ENCODE data around the gene SASS6. TPM values are rescaled to one million over a fixed set of nuclear protein-coding genes. Genes with fewer than 3 reads are reported as not detected.
A peak's percentile ranks its signal among the peaks of the same experiment; 100 is the strongest.

The SASS6 gene
- total RNA-seq, 1 experiment from 2014 or later = 9.0 TPM

GRCh38 chr1:100036718-100037655 lies 95.7 kb downstream of the SASS6 start:
- no peaks in the 10 kb centered on the region for H3K36me3 ChIP-seq (ENCODE audit: low read depth, low read length)
- peak overlapping the region; percentile 81 for H3K27ac ChIP-seq (ENCODE audit: low read length)
- TF ChIP-seq EZH2phosphoT487 (IDR thresholded peaks at IDR 0.05; ENCODE audit: borderline replicate concordance, low read length) = no peak
- no peak for TF ChIP-seq EZH2 (IDR thresholded peaks at IDR 0.05; ENCODE audit: low read length, unreplicated experiment)
- no peak for TF ChIP-seq CTCF (conservative IDR thresholded peaks at IDR 0.05; ENCODE audit: low read depth, low read length)
- peak overlapping the region; percentile 98 for H3K9ac ChIP-seq (ENCODE audit: low read length)
- H3K4me2 ChIP-seq (ENCODE audit: low read length) = peak overlapping the region; percentile 92
- no peaks in the 10 kb centered on the region for H3F3A ChIP-seq (ENCODE audit: low read length, unreplicated experiment)
- CTCF ChIA-PET = no interaction called here
- ATAC-seq (peak; percentile 1; the same call in 1 of the 2 replicates), DNase-seq (peak; percentile 70)
- H2AFZ ChIP-seq (ENCODE audit: low read length) = peak overlapping the region; percentile 55
- H3K79me2 ChIP-seq (ENCODE audit: low read length) = peaks cover 57% of the 10 kb centered on the region
- peaks cover 31% of the 10 kb centered on the region for H4K20me1 ChIP-seq (ENCODE audit: low read length)
- intact Hi-C loops (cut with micrococcal nuclease) = loop anchor here (2.0 kb wide), 1 partner anchor 66 kb away; no protein-coding TSS in a partner anchor
- H3K9me3 ChIP-seq (ENCODE audit: low read length) = no peaks in the 10 kb centered on the region
- BruUV-seq (replicated peaks) = TSS peak; percentile 90
- POLR2A ChIA-PET (ENCODE audit: unreplicated experiment) = interaction anchor here (0.5 kb wide), 1 partner anchor 11 kb away, joined by 3 read pairs; no protein-coding TSS in a partner anchor
- H3K9me2 ChIP-seq (replicated peaks; ENCODE audit: low read length) = no peaks in the 10 kb centered on the region
- H3K4me1 ChIP-seq (ENCODE audit: insufficient read depth, low read length) = peaks cover 20% of the 10 kb centered on the region
- H3K4me3 ChIP-seq (ENCODE audit: low read length) = peak overlapping the region; percentile 77
- H3K27me3 ChIP-seq (ENCODE audit: low read length) = no peaks in the 10 kb centered on the region

DNA sequence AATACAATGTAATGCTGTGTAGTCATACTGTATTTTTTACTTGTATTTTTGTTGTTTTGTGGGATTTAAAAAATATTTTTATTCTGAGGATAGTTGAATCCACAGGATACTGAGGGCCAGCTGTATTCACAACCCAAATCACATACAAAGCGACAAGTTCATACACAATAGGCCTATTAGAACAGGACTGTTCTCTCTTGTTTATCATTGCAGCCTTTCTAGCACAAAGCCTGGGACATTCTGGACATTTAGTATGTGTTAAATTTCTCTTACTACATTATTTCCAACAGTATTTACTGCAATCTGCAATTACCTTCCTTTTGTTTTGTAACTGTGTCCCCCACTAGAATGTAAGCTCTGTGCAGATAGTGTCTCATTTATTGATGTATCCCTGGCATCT lies 97.5 kb downstream of the SASS6 start:
- CTCF ChIA-PET = no interaction called here
- H3K4me1 ChIP-seq (ENCODE audit: insufficient read depth, low read length) = peaks cover 18% of the 10 kb centered on the region
- POLR2A ChIA-PET (ENCODE audit: unreplicated experiment) = no interaction called here
- no peaks in the 10 kb centered on the region for H3K36me3 ChIP-seq (ENCODE audit: low read depth, low read length)
- H3K9me2 ChIP-seq (replicated peaks; ENCODE audit: low read length) = no peaks in the 10 kb centered on the region
- H3K79me2 ChIP-seq (ENCODE audit: low read length) = peaks cover 39% of the 10 kb centered on the region
- BruUV-seq (replicated peaks) = no TSS peak
- ATAC-seq (no peak), DNase-seq (no peak)
- no peak overlapping the region for H3K4me3 ChIP-seq (ENCODE audit: low read length)
- H3K4me2 ChIP-seq (ENCODE audit: low read length) = 0 out of 2 replicates have a peak overlapping the region, but pooled peaks have one; percentile 4
- H3K9me3 ChIP-seq (ENCODE audit: low read length) = no peaks in the 10 kb centered on the region
- no peaks in the 10 kb centered on the region for H3K27me3 ChIP-seq (ENCODE audit: low read length)
- peaks cover 15% of the 10 kb centered on the region; the same call in 1 of the 2 replicates for H4K20me1 ChIP-seq (ENCODE audit: low read length)
- no peak overlapping the region for H3K9ac ChIP-seq (ENCODE audit: low read length)
- no peaks in the 10 kb centered on the region for H3F3A ChIP-seq (ENCODE audit: low read length, unreplicated experiment)
- intact Hi-C loops (cut with micrococcal nuclease) = no loop called here
- H2AFZ ChIP-seq (ENCODE audit: low read length) = no peak overlapping the region
- H3K27ac ChIP-seq (ENCODE audit: low read length) = no peak overlapping the region
- TF ChIP-seq CTCF (conservative IDR thresholded peaks at IDR 0.05; ENCODE audit: low read depth, low read length) = no peak
- no peak for TF ChIP-seq EZH2 (IDR thresholded peaks at IDR 0.05; ENCODE audit: low read length, unreplicated experiment)
- TF ChIP-seq EZH2phosphoT487 (IDR thresholded peaks at IDR 0.05; ENCODE audit: borderline replicate concordance, low read length) = no peak
